Suprapubic skin (tissue), 4 donors: ENCODE data around the gene ATRIP. TPM values are rescaled to one million over a fixed set of nuclear protein-coding genes. Genes with fewer than 3 reads are reported as not detected.
A peak's percentile ranks its signal among the peaks of the same experiment; 100 is the strongest.

Experiments
- DNase-seq, 2 donors: peaks; one replicate each; pipeline ENCODE4 v3.0.0-alpha.2; 2019; ENCODE audit warnings: low spot score in 2 of 2
- H3K27ac ChIP-seq: fragments of 200-600 bp; sonication (generic); one replicate; pipeline ENCODE4 v1.5.1; 2019
- H3K27me3 ChIP-seq: fragments of 200-600 bp; sonication (generic); one replicate; pipeline ENCODE4 v1.5.1; 2019
- H3K36me3 ChIP-seq: fragments of 200-600 bp; sonication (generic); one replicate; pipeline ENCODE4 v1.5.1; 2019
- H3K4me1 ChIP-seq: fragments of 200-600 bp; sonication (generic); one replicate; pipeline ENCODE4 v1.5.1; 2019
- H3K4me3 ChIP-seq: fragments of 200-600 bp; sonication (generic); one replicate; pipeline ENCODE4 v1.5.1; 2019; ENCODE audit warnings: mild to moderate bottlenecking
- H3K9me3 ChIP-seq: fragments of 200-600 bp; sonication (generic); one replicate; pipeline ENCODE4 v1.5.1; 2019
- EP300 ChIP-seq: sonication (generic); formaldehyde crosslinking; IDR thresholded peaks from one replicate; pipeline ENCODE4 v1.6.1; 2017; ENCODE audit warnings: antibody characterized with exemption
- POLR2A ChIP-seq, 2 donors: fragments of 450-650 bp; IDR thresholded peaks; one replicate each; pipeline ENCODE4 v1.6.1; 2017; ENCODE audit warnings: antibody characterized with exemption in 2 of 2, mild to moderate bottlenecking in 2 of 2, moderate library complexity in 2 of 2
- POLR2AphosphoS5 ChIP-seq, 3 donors: sonication (generic); formaldehyde crosslinking; IDR thresholded peaks; one replicate each; pipeline ENCODE4 v1.6.1; 2017; ENCODE audit warnings: antibody characterized with exemption in 3 of 3
- WGBS: methylation state at CpG from one replicate; pipeline ENCODE4 v1.1.5; 2018; 5-methylcytosine and 5-hydroxymethylcytosine counted together
- total RNA-seq, 4 donors: library from RNA; depleted of rRNA; stranded (reverse); fragments of >200 nt; gene quantifications; one replicate each; pipeline ENCODE4 v1.1.0, GENCODE V29; 2016
- TF ChIP-seq, protein P1 (sequence below), 2 donors: fragments of 200-600 bp in 1 of 2; fragments of 450-650 bp in 1 of 2; sonication (generic) in 1 of 2; IDR thresholded peaks; one replicate each; pipeline ENCODE4 v1.5.1; 2016 to 2019; ENCODE audit warnings: antibody characterized with exemption in 2 of 2, mild to moderate bottlenecking in 1 of 2, moderate library complexity in 1 of 2

ATRIP gene
- total RNA-seq, 4 donors from 2014 or later: 8.7 to 12.7 (median 10.2) TPM

DNA sequence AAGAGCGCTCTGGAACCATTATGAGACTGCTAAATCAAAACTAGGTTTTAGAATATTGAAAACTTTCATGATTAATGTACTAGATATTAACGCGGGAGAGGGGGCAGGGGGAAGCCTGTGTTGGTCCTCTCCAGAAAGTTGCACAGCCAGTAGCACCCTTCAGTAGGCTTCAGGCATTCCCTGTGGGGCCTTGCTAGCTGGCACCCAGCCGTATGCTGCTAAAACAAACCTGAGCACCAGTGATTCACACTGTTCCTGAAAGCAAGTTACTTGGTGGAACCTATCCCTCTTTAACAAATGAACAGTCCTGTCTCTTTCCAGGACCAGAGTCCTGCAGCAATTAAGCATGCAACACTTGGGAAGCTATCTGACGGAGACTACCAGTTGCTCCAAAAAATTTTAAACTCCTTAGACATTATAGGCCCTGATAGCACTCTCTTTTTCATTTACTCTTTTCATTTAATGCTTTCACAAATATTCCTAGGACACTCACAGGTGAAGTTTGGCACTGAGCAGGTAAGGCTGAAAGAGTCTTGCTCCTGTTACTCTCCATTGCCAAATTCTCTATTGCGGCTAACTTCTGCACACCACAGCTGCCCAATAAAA lies 1.2 kb upstream of the ATRIP start:
- Histone ChIP-seq H3K4me3 (peak overlapping the region; percentile 91), H3K4me1 (peaks cover 37% of the 10 kb centered on the region), H3K36me3 (peaks cover 22% of the 10 kb centered on the region), H3K27ac (no peak overlapping the region), H3K9me3 (no peaks in the 10 kb centered on the region), H3K27me3 (no peaks in the 10 kb centered on the region)
- DNase-seq: no peak
- TF ChIP-seq POLR2A (IDR thresholded peaks at IDR 0.05) (no peak), EP300 (no peak), POLR2AphosphoS5 (IDR thresholded peaks at IDR 0.05) (no peak)
- TF ChIP-seq, protein P1, sequence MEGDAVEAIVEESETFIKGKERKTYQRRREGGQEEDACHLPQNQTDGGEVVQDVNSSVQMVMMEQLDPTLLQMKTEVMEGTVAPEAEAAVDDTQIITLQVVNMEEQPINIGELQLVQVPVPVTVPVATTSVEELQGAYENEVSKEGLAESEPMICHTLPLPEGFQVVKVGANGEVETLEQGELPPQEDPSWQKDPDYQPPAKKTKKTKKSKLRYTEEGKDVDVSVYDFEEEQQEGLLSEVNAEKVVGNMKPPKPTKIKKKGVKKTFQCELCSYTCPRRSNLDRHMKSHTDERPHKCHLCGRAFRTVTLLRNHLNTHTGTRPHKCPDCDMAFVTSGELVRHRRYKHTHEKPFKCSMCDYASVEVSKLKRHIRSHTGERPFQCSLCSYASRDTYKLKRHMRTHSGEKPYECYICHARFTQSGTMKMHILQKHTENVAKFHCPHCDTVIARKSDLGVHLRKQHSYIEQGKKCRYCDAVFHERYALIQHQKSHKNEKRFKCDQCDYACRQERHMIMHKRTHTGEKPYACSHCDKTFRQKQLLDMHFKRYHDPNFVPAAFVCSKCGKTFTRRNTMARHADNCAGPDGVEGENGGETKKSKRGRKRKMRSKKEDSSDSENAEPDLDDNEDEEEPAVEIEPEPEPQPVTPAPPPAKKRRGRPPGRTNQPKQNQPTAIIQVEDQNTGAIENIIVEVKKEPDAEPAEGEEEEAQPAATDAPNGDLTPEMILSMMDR (IDR thresholded peaks at IDR 0.05): no peak
- WGBS: 83% methylated on average over 5 of the region's 6 CpGs

- Histone ChIP-seq H3K9me3 (no peaks in the 10 kb centered on the region), H3K27me3 (no peaks in the 10 kb centered on the region), H3K4me3 (peak overlapping the region; percentile 91), H3K4me1 (peaks cover 35% of the 10 kb centered on the region), H3K27ac (peak overlapping the region; percentile 85), H3K36me3 (peaks cover 22% of the 10 kb centered on the region)
- no peak for TF ChIP-seq EP300
- no peak for TF ChIP-seq POLR2A (IDR thresholded peaks at IDR 0.05)
- TF ChIP-seq, protein P1 (IDR thresholded peaks at IDR 0.05): no peak
- no peak for TF ChIP-seq POLR2AphosphoS5 (IDR thresholded peaks at IDR 0.05)
- DNase-seq: no peak
- 13% methylated on average over 6 of the region's 6 CpGs for WGBS
Measured at GRCh38 chr3:48446043-48446424, 503 bp upstream of the ATRIP start.

- Histone ChIP-seq H3K4me3 (no peak overlapping the region), H3K27ac (no peak overlapping the region), H3K36me3 (peaks cover 49% of the 10 kb centered on the region), H3K9me3 (no peaks in the 10 kb centered on the region), H3K27me3 (no peaks in the 10 kb centered on the region), H3K4me1 (peaks cover 11% of the 10 kb centered on the region)
- 77% methylated on average over 1 of the region's 1 CpG for WGBS
- TF ChIP-seq, protein P1 (IDR thresholded peaks at IDR 0.05): no peak
- TF ChIP-seq EP300 (no peak), POLR2A (IDR thresholded peaks at IDR 0.05) (no peak), POLR2AphosphoS5 (IDR thresholded peaks at IDR 0.05) (no peak)
- DNase-seq: no peak
Measured at GRCh38 chr3:48451270-48451669, 4.7 kb downstream of the ATRIP start.

DNA sequence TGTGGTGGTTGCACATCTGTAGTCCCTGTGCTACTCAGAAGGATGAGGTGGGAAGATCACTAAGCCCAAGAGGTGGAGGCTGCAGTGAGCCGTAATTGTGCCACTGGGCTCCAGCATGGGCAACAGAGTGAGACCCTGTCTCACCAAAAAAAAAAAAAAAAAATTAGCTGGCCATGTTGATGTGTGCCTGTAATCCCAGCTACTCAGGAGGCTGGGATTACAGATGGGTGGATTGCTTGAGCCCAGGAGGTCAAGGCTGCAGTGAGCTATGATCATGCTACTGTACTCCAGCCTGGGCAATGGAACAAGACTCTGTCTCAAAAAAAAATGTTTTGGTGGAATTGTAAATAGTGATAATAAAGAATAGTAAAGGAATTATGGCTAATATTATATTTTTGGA lies 9.9 kb downstream of the ATRIP start:
- no peaks in the 10 kb centered on the region for H3K9me3 ChIP-seq
- H3K27ac ChIP-seq: no peak overlapping the region
- no peaks in the 10 kb centered on the region for H3K27me3 ChIP-seq
- H3K4me3 ChIP-seq: no peak overlapping the region
- DNase-seq: no peak
- 88% methylated on average over 1 of the region's 1 CpG for WGBS
- TF ChIP-seq, protein P1 (IDR thresholded peaks at IDR 0.05): no peak
- no peak for TF ChIP-seq POLR2AphosphoS5 (IDR thresholded peaks at IDR 0.05)
- no peak for TF ChIP-seq POLR2A (IDR thresholded peaks at IDR 0.05)
- TF ChIP-seq EP300: no peak
- H3K36me3 ChIP-seq: peaks cover 90% of the 10 kb centered on the region
- no peaks in the 10 kb centered on the region for H3K4me1 ChIP-seq

GRCh38 chr3:48459331-48459730 lies 12.8 kb downstream of the ATRIP start:
- no peaks in the 10 kb centered on the region for H3K9me3 ChIP-seq
- no peak for DNase-seq
- H3K4me1 ChIP-seq: no peaks in the 10 kb centered on the region
- no peak overlapping the region for H3K4me3 ChIP-seq
- WGBS: 79% methylated on average over 3 of the region's 3 CpGs
- no peak overlapping the region for H3K27ac ChIP-seq
- H3K27me3 ChIP-seq: no peaks in the 10 kb centered on the region
- H3K36me3 ChIP-seq: peaks cover 74% of the 10 kb centered on the region
- TF ChIP-seq, protein P1 (IDR thresholded peaks at IDR 0.05): no peak
- TF ChIP-seq POLR2AphosphoS5 (IDR thresholded peaks at IDR 0.05): no peak
- TF ChIP-seq EP300: no peak
- TF ChIP-seq POLR2A (IDR thresholded peaks at IDR 0.05): no peak
